Measurements from ENCODE around the gene TP53TG5.

Gene TP53TG5

GRCh38 chr20:45378191-45378590 is at the start of gene TP53TG5:
TSS of gene TP53TG5 (minus strand) at chr20:45378325. CDS start at chr20:45378236, 89 bp downstream.
- TF ChIP-seq CTCF (IDR thresholded peaks at IDR 0.05; ENCODE audit: control insufficient read depth, insufficient read depth, low read depth, low read length, missing control alignments) = no peak
- no peak for DNase-seq (ENCODE audit: low read depth)
- H3K4me3 ChIP-seq (ENCODE audit: control insufficient read depth, low read depth, low read length) = no peak within 1 kb of the TSS

GRCh38 chr20:45427236-45428149 is 49.4 kb upstream of the TP53TG5 start:
- no peak overlapping the region for H3K4me3 ChIP-seq (ENCODE audit: control insufficient read depth, low read depth, low read length)
- no peak for DNase-seq (ENCODE audit: low read depth)
- TF ChIP-seq CTCF (IDR thresholded peaks at IDR 0.05; ENCODE audit: control insufficient read depth, insufficient read depth, low read depth, low read length, missing control alignments) = no peak

GRCh38 chr20:45426320-45427016 is 48.3 kb upstream of the TP53TG5 start:
- DNase-seq (ENCODE audit: low read depth) = no peak
- H3K4me3 ChIP-seq (ENCODE audit: control insufficient read depth, low read depth, low read length) = no peak overlapping the region
- no peak for TF ChIP-seq CTCF (IDR thresholded peaks at IDR 0.05; ENCODE audit: control insufficient read depth, insufficient read depth, low read depth, low read length, missing control alignments)

- TF ChIP-seq CTCF (IDR thresholded peaks at IDR 0.05; ENCODE audit: control insufficient read depth, insufficient read depth, low read depth, low read length, missing control alignments) = no peak
- no peak for DNase-seq (ENCODE audit: low read depth)
- H3K4me3 ChIP-seq (ENCODE audit: control insufficient read depth, low read depth, low read length) = no peak overlapping the region
Observed at GRCh38 chr20:45425561-45425960, 47.4 kb upstream of the TP53TG5 start.

- DNase-seq (ENCODE audit: low read depth) = no peak
- no peak for TF ChIP-seq CTCF (IDR thresholded peaks at IDR 0.05; ENCODE audit: control insufficient read depth, insufficient read depth, low read depth, low read length, missing control alignments)
- H3K4me3 ChIP-seq (ENCODE audit: control insufficient read depth, low read depth, low read length) = no peak overlapping the region
Observed at GRCh38 chr20:45423700-45424099, 45.6 kb upstream of the TP53TG5 start.

- DNase-seq (ENCODE audit: low read depth) = no peak
- no peak for TF ChIP-seq CTCF (IDR thresholded peaks at IDR 0.05; ENCODE audit: control insufficient read depth, insufficient read depth, low read depth, low read length, missing control alignments)
- H3K4me3 ChIP-seq (ENCODE audit: control insufficient read depth, low read depth, low read length) = no peak overlapping the region
Observed at GRCh38 chr20:45420125-45420524, 42.0 kb upstream of the TP53TG5 start.

Data from AG09309 (cell line).